Stimulated activated CD4-positive, alpha-beta T cell treated with anti-CD3 and anti-CD28 coated beads, Interleukin-2, amount 100 ng/mL, for 4 hours (primary cell): ENCODE results near the gene OCRL.
"Not testable (repeated sequence)": the region's sequence is repeated elsewhere in the genome, so short reads cannot be mapped to it uniquely, and the experiment has no call there.

Experiments used
- DNase-seq: peaks from one replicate; pipeline ENCODE4 v3.0.0-alpha.2; 2020; ENCODE audit warnings: low read depth

The OCRL gene

GRCh38 chrX:129534816-129535578 lies 5.1 kb upstream of the OCRL start:
- no peak for DNase-seq

- no peak for DNase-seq
Measured at GRCh38 chrX:129540722-129541184, 694 bp downstream of the OCRL start.

- DNase-seq: no peak
Measured at GRCh38 chrX:129544780-129545179, 4.7 kb downstream of the OCRL start.

GRCh38 chrX:129545408-129545807 lies 5.3 kb downstream of the OCRL start:
- DNase-seq: no peak

GRCh38 chrX:129549124-129549523 lies 9.1 kb downstream of the OCRL start:
- no peak for DNase-seq

GRCh38 chrX:129553619-129554288 lies 13.7 kb downstream of the OCRL start:
- no peak for DNase-seq

- not testable (repeated sequence) for DNase-seq
Measured at GRCh38 chrX:129554816-129555215, 14.8 kb downstream of the OCRL start.

GRCh38 chrX:129556806-129557315 lies 16.8 kb downstream of the OCRL start:
- DNase-seq: no peak

GRCh38 chrX:129557844-129558480 lies 17.9 kb downstream of the OCRL start:
- no peak for DNase-seq

GRCh38 chrX:129559783-129560182 lies 19.7 kb downstream of the OCRL start:
- DNase-seq: no peak

- DNase-seq: no peak
Measured at GRCh38 chrX:129561453-129561852, 21.4 kb downstream of the OCRL start.

GRCh38 chrX:129564345-129564744 lies 24.3 kb downstream of the OCRL start:
- DNase-seq: not testable (repeated sequence)

- DNase-seq: no peak
Measured at GRCh38 chrX:129565046-129565650, 25.1 kb downstream of the OCRL start.

GRCh38 chrX:129566073-129566472 lies 26.0 kb downstream of the OCRL start:
- DNase-seq: no peak

- DNase-seq: no peak
Measured at GRCh38 chrX:129568349-129568748, 28.3 kb downstream of the OCRL start.

GRCh38 chrX:129572422-129572821 lies 32.4 kb downstream of the OCRL start:
- DNase-seq: no peak

- DNase-seq: not testable (repeated sequence)
Measured at GRCh38 chrX:129573652-129574051, 33.6 kb downstream of the OCRL start.

GRCh38 chrX:129574214-129574613 lies 34.2 kb downstream of the OCRL start:
- DNase-seq: no peak

GRCh38 chrX:129576539-129576938 lies 36.5 kb downstream of the OCRL start:
- DNase-seq: no peak

- DNase-seq: no peak
Measured at GRCh38 chrX:129577473-129577872, 37.4 kb downstream of the OCRL start.

GRCh38 chrX:129577877-129578276 lies 37.8 kb downstream of the OCRL start:
- no peak for DNase-seq

- DNase-seq: no peak
Measured at GRCh38 chrX:129581904-129582303, 41.8 kb downstream of the OCRL start.
